MCF 10A (cell line): Measurements from ENCODE around the gene GAB4. TPM values are rescaled to one million over a fixed set of nuclear protein-coding genes. Genes with fewer than 3 reads are reported as not detected.

Source experiments
- BruUV-seq: library from RNA; stranded (reverse); fragments of 400-500 nt; replicated peaks from 2 replicates; lab custom pipeline; 2021; lab: Mats Ljungman, UMichigan
- CTCF ChIA-PET: fragments of 300-600 bp; sonication (Branson Sonifier 250); formaldehyde crosslinking; extraction: SDS; loops from one replicate; lab custom pipeline; 2021; ENCODE audit warnings: antibody characterized with exemption, inconsistent platforms; lab: Yijun Ruan, JAX
- POLR2A ChIA-PET: fragments of 300-600, 350-650 bp; sonication (Branson Sonifier 250); formaldehyde crosslinking; extraction: SDS; loops from one replicate; lab custom pipeline; 2020; ENCODE audit warnings: antibody characterized with exemption, inconsistent platforms; lab: Yijun Ruan, JAX
- DNase-seq: peaks from one replicate; pipeline ENCODE4 v3.0.0-alpha.2; 2018; ENCODE audit not compliant: unreplicated experiment
- H3K27ac Mint-ChIP-seq: one replicate; pipeline ENCODE4 v1.8.0; 2022; ENCODE audit warnings: mild to moderate bottlenecking, low read depth, mixed read lengths; ENCODE audit not compliant: unreplicated experiment
- H3K27me3 Mint-ChIP-seq: one replicate; pipeline ENCODE4 v1.8.0; 2022; ENCODE audit warnings: mixed read lengths; ENCODE audit not compliant: insufficient read depth, unreplicated experiment
- H3K36me3 Mint-ChIP-seq: one replicate; pipeline ENCODE4 v1.8.0; 2022; ENCODE audit warnings: mild to moderate bottlenecking, moderate library complexity, mixed read lengths; ENCODE audit not compliant: insufficient read depth, unreplicated experiment
- H3K4me1 Mint-ChIP-seq: one replicate; pipeline ENCODE4 v1.8.0; 2022; ENCODE audit warnings: mixed read lengths; ENCODE audit not compliant: insufficient read depth, unreplicated experiment
- H3K4me3 Mint-ChIP-seq: one replicate; pipeline ENCODE4 v1.8.0; 2022; ENCODE audit warnings: mild to moderate bottlenecking, moderate library complexity, mixed read lengths; ENCODE audit not compliant: unreplicated experiment
- H3K9me3 Mint-ChIP-seq: one replicate; pipeline ENCODE4 v1.8.0; 2022; ENCODE audit warnings: mixed read lengths; ENCODE audit not compliant: unreplicated experiment
- intact Hi-C: fragments of 100-400 bp; cut with micrococcal nuclease; formaldehyde crosslinking; loops from 2 replicates; pipeline ENCODE4 v1.14.1; 2022
- total RNA-seq: library from RNA; stranded (reverse); gene quantifications from 2 replicates; pipeline ENCODE4 v1.2.3, GENCODE V29; 2022
- TF ChIP-seq, protein P1 (sequence below): fragments of 200-600 bp; IDR thresholded peaks from one replicate; pipeline ENCODE4 v1.8.0; 2022; ENCODE audit warnings: antibody characterized with exemption, mild to moderate bottlenecking; ENCODE audit not compliant: unreplicated experiment

The GAB4 gene
- total RNA-seq, 1 experiment from 2014 or later, result not detected

DNA sequence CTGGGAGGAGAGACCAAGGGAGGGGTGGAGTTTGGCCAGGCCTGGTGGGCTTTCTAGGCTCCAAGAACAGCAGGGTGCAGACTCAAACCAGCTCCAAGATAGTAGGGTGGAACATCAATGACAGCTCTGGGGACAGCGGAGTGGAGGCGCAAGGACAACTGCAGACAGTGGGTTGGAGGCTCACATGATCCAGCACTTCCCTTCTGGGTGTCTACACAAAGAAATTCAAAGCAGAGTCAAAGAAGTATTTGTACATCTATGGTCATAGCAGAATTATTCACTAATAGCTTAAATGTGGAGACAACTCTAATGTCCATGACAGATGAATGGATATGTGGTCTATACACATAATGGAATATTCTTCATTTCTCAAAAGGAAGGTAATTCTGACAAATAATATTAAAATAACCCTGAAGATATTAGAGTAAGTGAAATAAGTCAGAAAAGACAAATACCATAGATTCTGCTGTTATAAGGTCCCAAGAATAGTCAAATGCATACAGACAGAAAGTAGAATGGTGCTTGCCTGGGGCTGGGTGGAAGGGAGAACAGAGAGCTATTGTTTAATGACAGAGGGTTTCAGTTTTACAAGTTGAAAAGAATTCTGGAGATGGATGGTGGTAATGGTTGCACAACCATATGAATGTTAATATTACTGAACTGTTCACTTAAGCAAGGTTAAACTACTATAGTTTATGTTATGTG lies 5.5 kb upstream of the GAB4 start:
- Mint-ChIP-seq H3K4me3 (no peak overlapping the region), H3K36me3 (no peaks in the 10 kb centered on the region), H3K9me3 (no peaks in the 10 kb centered on the region), H3K4me1 (no peaks in the 10 kb centered on the region), H3K27me3 (peaks cover 9% of the 10 kb centered on the region), H3K27ac (no peak overlapping the region)
- ChIA-PET CTCF (no interaction called here), POLR2A (no interaction called here)
- intact Hi-C loops, result no loop called here
- TF ChIP-seq, protein P1, sequence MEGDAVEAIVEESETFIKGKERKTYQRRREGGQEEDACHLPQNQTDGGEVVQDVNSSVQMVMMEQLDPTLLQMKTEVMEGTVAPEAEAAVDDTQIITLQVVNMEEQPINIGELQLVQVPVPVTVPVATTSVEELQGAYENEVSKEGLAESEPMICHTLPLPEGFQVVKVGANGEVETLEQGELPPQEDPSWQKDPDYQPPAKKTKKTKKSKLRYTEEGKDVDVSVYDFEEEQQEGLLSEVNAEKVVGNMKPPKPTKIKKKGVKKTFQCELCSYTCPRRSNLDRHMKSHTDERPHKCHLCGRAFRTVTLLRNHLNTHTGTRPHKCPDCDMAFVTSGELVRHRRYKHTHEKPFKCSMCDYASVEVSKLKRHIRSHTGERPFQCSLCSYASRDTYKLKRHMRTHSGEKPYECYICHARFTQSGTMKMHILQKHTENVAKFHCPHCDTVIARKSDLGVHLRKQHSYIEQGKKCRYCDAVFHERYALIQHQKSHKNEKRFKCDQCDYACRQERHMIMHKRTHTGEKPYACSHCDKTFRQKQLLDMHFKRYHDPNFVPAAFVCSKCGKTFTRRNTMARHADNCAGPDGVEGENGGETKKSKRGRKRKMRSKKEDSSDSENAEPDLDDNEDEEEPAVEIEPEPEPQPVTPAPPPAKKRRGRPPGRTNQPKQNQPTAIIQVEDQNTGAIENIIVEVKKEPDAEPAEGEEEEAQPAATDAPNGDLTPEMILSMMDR, result no peak
- BruUV-seq, result no TSS peak
- DNase-seq, result no peak

GRCh38 chr22:17012267-17012666 lies 4.2 kb upstream of the GAB4 start:
- ChIA-PET CTCF (interaction anchor here (0.7 to 1.0 kb wide), 2 partner anchors 36 to 42 kb away, joined by 3 read pairs; no protein-coding TSS in a partner anchor), POLR2A (no interaction called here)
- Mint-ChIP-seq H3K9me3 (no peaks in the 10 kb centered on the region), H3K36me3 (no peaks in the 10 kb centered on the region), H3K27ac (no peak overlapping the region), H3K27me3 (no peaks in the 10 kb centered on the region), H3K4me1 (no peaks in the 10 kb centered on the region), H3K4me3 (no peak overlapping the region)
- no TSS peak for BruUV-seq
- intact Hi-C loops, result no loop called here
- TF ChIP-seq, protein P1, result no peak
- no peak for DNase-seq

DNA sequence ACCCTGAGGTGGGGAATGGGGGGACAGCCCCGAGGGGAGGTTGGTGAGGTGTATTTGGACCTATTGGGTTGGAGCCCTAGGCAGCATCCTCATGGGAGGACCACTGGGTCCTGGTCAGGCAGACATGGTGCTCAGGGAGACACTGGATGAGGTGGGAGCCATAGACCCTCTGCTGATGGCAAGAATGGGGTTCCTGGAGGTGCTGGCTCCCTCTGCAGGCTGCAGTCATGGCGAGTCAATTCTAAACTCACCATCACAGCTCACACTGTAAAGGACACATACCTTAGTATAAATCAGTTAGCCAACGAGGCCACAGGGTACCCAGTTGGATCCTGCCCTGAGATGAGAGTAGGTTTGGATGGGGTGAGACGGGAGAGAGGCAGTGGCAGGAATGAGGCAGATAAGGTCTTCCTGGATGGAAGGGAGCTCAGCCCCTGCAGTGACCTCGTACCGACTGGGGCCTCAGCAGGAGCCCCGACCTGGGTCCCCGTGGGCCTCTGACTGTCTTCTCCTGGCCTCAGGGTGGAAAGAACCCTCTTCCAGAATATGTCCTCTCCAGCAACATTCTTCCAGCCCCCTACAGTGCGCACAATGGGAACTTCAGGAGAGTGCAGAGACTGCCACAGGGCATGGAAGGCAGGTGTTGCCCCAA lies 1.7 kb upstream of the GAB4 start:
- no peaks in the 10 kb centered on the region for H3K36me3 Mint-ChIP-seq
- CTCF ChIA-PET, result no interaction called here
- peaks cover 4% of the 10 kb centered on the region for H3K9me3 Mint-ChIP-seq
- no TSS peak for BruUV-seq
- no peak overlapping the region for H3K27ac Mint-ChIP-seq
- peaks cover 14% of the 10 kb centered on the region for H3K27me3 Mint-ChIP-seq
- no peaks in the 10 kb centered on the region for H3K4me1 Mint-ChIP-seq
- H3K4me3 Mint-ChIP-seq, result no peak overlapping the region
- DNase-seq, result no peak
- POLR2A ChIA-PET, result no interaction called here
- TF ChIP-seq, protein P1, result no peak
- intact Hi-C loops, result no loop called here

GRCh38 chr22:17007257-17007656 lies 765 bp downstream of the GAB4 start:
- intact Hi-C loops, result no loop called here

More at GRCh38 chr22:17007257-17007656, 765 bp downstream of the GAB4 start:
- Mint-ChIP-seq H3K9me3 (peaks cover 16% of the 10 kb centered on the region), H3K4me3 (no peak overlapping the region), H3K4me1 (no peaks in the 10 kb centered on the region), H3K27ac (no peak overlapping the region), H3K36me3 (no peaks in the 10 kb centered on the region), H3K27me3 (peaks cover 32% of the 10 kb centered on the region)
- BruUV-seq, result no TSS peak
- TF ChIP-seq, protein P1, result no peak
- no peak for DNase-seq
- CTCF ChIA-PET, result no interaction called here
- POLR2A ChIA-PET, result no interaction called here
